Measurements from ENCODE around the gene NOP14. TPM values are rescaled to one million over a fixed set of nuclear protein-coding genes. Genes with fewer than 3 reads are reported as not detected.

Gene NOP14
- total and polyA plus RNA-seq, 2 of the 8 experiments (the other 6 are each of a cell fraction or from before 2014, with no cell fraction given): 8.6 to 45.3 TPM

DNA sequence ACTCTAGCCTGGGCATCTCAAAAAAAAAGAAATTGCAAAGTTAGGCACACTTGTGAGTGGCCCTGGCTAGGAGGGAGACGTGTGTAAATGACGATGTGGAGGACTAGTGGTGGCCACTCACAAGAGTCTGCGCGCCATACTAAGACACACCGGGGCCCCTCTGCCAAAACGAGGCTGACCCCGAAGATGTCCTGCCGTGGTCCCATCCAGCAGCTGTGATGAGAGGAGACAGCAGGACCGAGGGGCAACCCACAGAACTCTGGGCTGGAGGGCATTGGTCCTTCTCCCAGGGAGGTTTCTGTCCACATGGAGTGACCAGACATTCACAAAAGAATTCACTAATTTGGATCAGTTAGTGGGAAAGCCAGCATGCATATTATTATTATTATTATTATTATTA is 47.4 kb downstream of the NOP14 start:
- Histone ChIP-seq H4K5ac (ENCODE audit: insufficient read length, low read depth, low read length) (no peak overlapping the region), H4K8ac (ENCODE audit: extremely low read depth, insufficient read depth, low read length) (no peak overlapping the region), H2BK20ac (ENCODE audit: low read length) (no peak overlapping the region), H3K79me2 (ENCODE audit: control insufficient read depth in 1 of 2, insufficient read depth in 2 of 2, low read length in 2 of 2) (no peaks in the 10 kb centered on the region), H2AFZ (ENCODE audit: low read length) (no peak overlapping the region), H3K9me3 (ENCODE audit: insufficient read depth in 2 of 2, low read depth in 1 of 2, low read length in 1 of 2) (no peaks in the 10 kb centered on the region; a peak in 1 of 4 replicates), H2AK5ac (ENCODE audit: low read depth, low read length) (no peak overlapping the region), H2BK120ac (replicated peaks; ENCODE audit: low read depth, low read length) (no peak overlapping the region), H3K18ac (ENCODE audit: extremely low read depth, low read length) (no peak overlapping the region), H2BK15ac (ENCODE audit: low read length) (no peak overlapping the region), H3K56ac (replicated peaks; ENCODE audit: insufficient read length, low read depth, low read length) (no peak overlapping the region), H3K4me3 (ENCODE audit: extremely low read depth in 1 of 4, insufficient read depth in 2 of 4, low read depth in 3 of 4, low read length in 4 of 4) (no peak overlapping the region), H3K4me1 (replicated peaks in 1 of 4; ENCODE audit: control insufficient read depth in 3 of 4, insufficient read depth in 4 of 4, low read length in 3 of 4) (no peaks in the 10 kb centered on the region), H3K4me2 (ENCODE audit: insufficient read depth in 1 of 2, low read depth in 2 of 2, low read length in 2 of 2) (no peak overlapping the region), H3K23ac (ENCODE audit: insufficient read length) (no peak overlapping the region), H4K20me1 (replicated peaks in 1 of 2; ENCODE audit: control insufficient read depth in 1 of 2, insufficient read depth in 2 of 2, low read length in 2 of 2) (peaks cover 0 to 1% of the 10 kb centered on the region in 2 experiments), H3K79me1 (ENCODE audit: low read depth, low read length) (no peaks in the 10 kb centered on the region; the same call in 1 of the 2 replicates), H3K4ac (replicated peaks; ENCODE audit: insufficient read length, low read depth, low read length) (no peak overlapping the region), H2BK5ac (ENCODE audit: low read depth, low read length) (no peak overlapping the region), H3K23me2 (ENCODE audit: low read depth, low read length) (no peaks in the 10 kb centered on the region), H3K27me3 (replicated peaks in 1 of 4; ENCODE audit: control insufficient read depth in 3 of 4, extremely low read depth in 1 of 4, insufficient read depth in 3 of 4, low read length in 3 of 4) (no peaks in the 10 kb centered on the region), H3K14ac (ENCODE audit: insufficient read length) (no peak overlapping the region), H2BK12ac (ENCODE audit: low read depth, low read length) (no peak overlapping the region), H4K91ac (replicated peaks; ENCODE audit: insufficient read length, low read length) (no peak overlapping the region), H3K36me3 (ENCODE audit: control insufficient read depth in 2 of 4, insufficient read depth in 4 of 4, low read length in 3 of 4) (peaks cover 3 to 36% (median 16%) of the 10 kb centered on the region in 4 experiments; a peak in 7 of 8 replicates), H3K9ac (replicated peaks in 1 of 4; ENCODE audit: extremely low read depth in 1 of 4, low read depth in 3 of 4, low read length in 3 of 4) (no peak overlapping the region), H3K27ac (ENCODE audit: low read depth, low read length) (no peak overlapping the region)
- no peak for FAIRE-seq
- CTCF ChIA-PET (ENCODE audit: partially characterized antibody): no interaction called here
- WGBS, 2 experiments (ENCODE audit: extremely low coverage in 1 of 2, insufficient coverage in 1 of 2, insufficient read length in 1 of 2, insufficient replicate concordance in 2 of 2, low coverage in 1 of 2, low lambda C conversion rate in 2 of 2, missing lambda C conversion rate in 1 of 2): 85% methylated on average over 9 of the region's 9 CpGs; no CpG with 5 or more reads in 1 of the 2 experiments
- POLR2A ChIA-PET (ENCODE audit: partially characterized antibody): no interaction called here
- DNase-seq (ENCODE audit: low read depth in 1 of 2, low spot score in 2 of 2): no peak
- TF ChIP-seq, protein P1, sequence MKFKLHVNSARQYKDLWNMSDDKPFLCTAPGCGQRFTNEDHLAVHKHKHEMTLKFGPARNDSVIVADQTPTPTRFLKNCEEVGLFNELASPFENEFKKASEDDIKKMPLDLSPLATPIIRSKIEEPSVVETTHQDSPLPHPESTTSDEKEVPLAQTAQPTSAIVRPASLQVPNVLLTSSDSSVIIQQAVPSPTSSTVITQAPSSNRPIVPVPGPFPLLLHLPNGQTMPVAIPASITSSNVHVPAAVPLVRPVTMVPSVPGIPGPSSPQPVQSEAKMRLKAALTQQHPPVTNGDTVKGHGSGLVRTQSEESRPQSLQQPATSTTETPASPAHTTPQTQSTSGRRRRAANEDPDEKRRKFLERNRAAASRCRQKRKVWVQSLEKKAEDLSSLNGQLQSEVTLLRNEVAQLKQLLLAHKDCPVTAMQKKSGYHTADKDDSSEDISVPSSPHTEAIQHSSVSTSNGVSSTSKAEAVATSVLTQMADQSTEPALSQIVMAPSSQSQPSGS (IDR thresholded peaks at IDR 0.05; ENCODE audit: low read length): no peak
- TF ChIP-seq BRCA1 (IDR thresholded peaks at IDR 0.05; ENCODE audit: low read depth, low read length) (no peak), BACH1 (IDR thresholded peaks at IDR 0.05; ENCODE audit: low read length) (no peak), CTBP2 (IDR thresholded peaks at IDR 0.05; ENCODE audit: borderline replicate concordance, insufficient read depth, insufficient read length, low read length) (no peak), CBX5 (IDR thresholded peaks at IDR 0.05; ENCODE audit: low read depth, low read length) (no peak), SIN3A (conservative IDR thresholded peaks at IDR 0.05 in 1 of 2, IDR thresholded peaks at IDR 0.05 in 1 of 2; ENCODE audit: low read depth in 1 of 2, low read length in 2 of 2) (no peak), SP1 (IDR thresholded peaks at IDR 0.05; ENCODE audit: low read depth, low read length) (no peak), HDAC2 (IDR thresholded peaks at IDR 0.05; ENCODE audit: borderline replicate concordance in 1 of 2, low read depth in 2 of 2, low read length in 2 of 2) (no peak), BCL11A (IDR thresholded peaks at IDR 0.05; ENCODE audit: low read depth in 2 of 2, low read length in 2 of 2) (no peak), SUZ12 (IDR thresholded peaks at IDR 0.05; ENCODE audit: low read length) (no peak), TBP (IDR thresholded peaks at IDR 0.05; ENCODE audit: low read depth, low read length) (no peak), GTF2F1 (IDR thresholded peaks at IDR 0.05; ENCODE audit: borderline replicate concordance, low read depth, low read length) (no peak)
